HUES48 (cell line): ENCODE measurements around the gene ATP13A1.

Experiments used
- H3K27ac ChIP-seq: one replicate; pipeline ENCODE4 v1.7.0; 2013; ENCODE audit warnings: low read depth, low read length, inconsistent platforms
- H3K27me3 ChIP-seq: 2 replicates; pipeline ENCODE4 v1.6.1; 2013; ENCODE audit warnings: mild to moderate bottlenecking, low read length; ENCODE audit not compliant: control insufficient read depth, insufficient read depth
- H3K36me3 ChIP-seq: 2 replicates; pipeline ENCODE4 v1.6.1; 2013; ENCODE audit warnings: low read length; ENCODE audit not compliant: control insufficient read depth, insufficient read depth
- H3K4me1 ChIP-seq: 2 replicates; pipeline ENCODE4 v1.6.1; 2013; ENCODE audit warnings: mild to moderate bottlenecking, low read length; ENCODE audit not compliant: control insufficient read depth, insufficient read depth
- H3K4me3 ChIP-seq: 2 replicates; pipeline ENCODE4 v1.5.1; 2013; ENCODE audit warnings: mild to moderate bottlenecking, low read depth, low read length
- H3K9ac ChIP-seq: 2 replicates; pipeline ENCODE4 v1.6.1; 2013; ENCODE audit warnings: mild to moderate bottlenecking, low read depth, low read length, moderate library complexity
- H3K9me3 ChIP-seq: 2 replicates; pipeline ENCODE4 v1.6.1; 2013; ENCODE audit warnings: low read length; ENCODE audit not compliant: control insufficient read depth, insufficient read depth

ATP13A1 gene

GRCh38 chr19:19642506-19643157 lies 20.8 kb downstream of the ATP13A1 start:
- Histone ChIP-seq H3K9ac (peak overlapping the region; percentile 9; the same call in 1 of the 2 replicates), H3K4me1 (no peaks in the 10 kb centered on the region; the same call in 1 of the 2 replicates), H3K27ac (no peak overlapping the region), H3K9me3 (no peaks in the 10 kb centered on the region), H3K4me3 (peak overlapping the region; percentile 80), H3K27me3 (no peaks in the 10 kb centered on the region), H3K36me3 (peaks cover 34% of the 10 kb centered on the region)

- no peak overlapping the region; the same call in 1 of the 2 replicates for H3K4me3 ChIP-seq
- H3K4me1 ChIP-seq, result no peaks in the 10 kb centered on the region; the same call in 1 of the 2 replicates
- H3K27ac ChIP-seq, result no peak overlapping the region
- no peaks in the 10 kb centered on the region for H3K27me3 ChIP-seq
- H3K9ac ChIP-seq, result no peak overlapping the region
- H3K36me3 ChIP-seq, result peaks cover 24% of the 10 kb centered on the region
- H3K9me3 ChIP-seq, result no peaks in the 10 kb centered on the region
Measured at GRCh38 chr19:19637523-19638251, 25.8 kb downstream of the ATP13A1 start.

- H3K27me3 ChIP-seq, result no peaks in the 10 kb centered on the region
- H3K9ac ChIP-seq, result no peak overlapping the region
- no peaks in the 10 kb centered on the region for H3K9me3 ChIP-seq
- H3K36me3 ChIP-seq, result peaks cover 24% of the 10 kb centered on the region
- H3K4me3 ChIP-seq, result no peak overlapping the region; the same call in 1 of the 2 replicates
- no peak overlapping the region for H3K27ac ChIP-seq
- no peaks in the 10 kb centered on the region; the same call in 1 of the 2 replicates for H3K4me1 ChIP-seq
Measured at GRCh38 chr19:19637186-19637522, 26.3 kb downstream of the ATP13A1 start.

GRCh38 chr19:19636573-19637185 lies 26.8 kb downstream of the ATP13A1 start:
- Histone ChIP-seq H3K27ac (no peak overlapping the region), H3K27me3 (no peaks in the 10 kb centered on the region), H3K9me3 (no peaks in the 10 kb centered on the region), H3K36me3 (peaks cover 24% of the 10 kb centered on the region), H3K4me1 (no peaks in the 10 kb centered on the region; the same call in 1 of the 2 replicates), H3K9ac (no peak overlapping the region), H3K4me3 (no peak overlapping the region)

- H3K9me3 ChIP-seq, result no peaks in the 10 kb centered on the region
- no peak overlapping the region for H3K27ac ChIP-seq
- H3K9ac ChIP-seq, result no peak overlapping the region
- H3K4me1 ChIP-seq, result no peaks in the 10 kb centered on the region; the same call in 1 of the 2 replicates
- H3K27me3 ChIP-seq, result no peaks in the 10 kb centered on the region
- H3K4me3 ChIP-seq, result no peak overlapping the region
- H3K36me3 ChIP-seq, result peaks cover 24% of the 10 kb centered on the region
Measured at GRCh38 chr19:19635313-19635702, 28.2 kb downstream of the ATP13A1 start.

GRCh38 chr19:19634516-19635312 lies 28.8 kb downstream of the ATP13A1 start:
- Histone ChIP-seq H3K4me1 (no peaks in the 10 kb centered on the region; the same call in 1 of the 2 replicates), H3K27me3 (no peaks in the 10 kb centered on the region), H3K27ac (no peak overlapping the region), H3K9ac (no peak overlapping the region), H3K4me3 (no peak overlapping the region), H3K9me3 (no peaks in the 10 kb centered on the region), H3K36me3 (peaks cover 24% of the 10 kb centered on the region)

GRCh38 chr19:19633711-19634515 lies 29.6 kb downstream of the ATP13A1 start:
- no peak overlapping the region for H3K9ac ChIP-seq
- no peaks in the 10 kb centered on the region; the same call in 1 of the 2 replicates for H3K4me1 ChIP-seq
- no peaks in the 10 kb centered on the region for H3K27me3 ChIP-seq
- no peak overlapping the region for H3K4me3 ChIP-seq
- no peak overlapping the region for H3K27ac ChIP-seq
- H3K36me3 ChIP-seq, result peaks cover 24% of the 10 kb centered on the region
- H3K9me3 ChIP-seq, result no peaks in the 10 kb centered on the region

- Histone ChIP-seq H3K4me3 (no peak overlapping the region), H3K36me3 (peaks cover 24% of the 10 kb centered on the region), H3K9me3 (no peaks in the 10 kb centered on the region)
Measured at GRCh38 chr19:19632661-19633060, 30.8 kb downstream of the ATP13A1 start.

GRCh38 chr19:19631346-19631745 lies 32.1 kb downstream of the ATP13A1 start:
- Histone ChIP-seq H3K27ac (no peak overlapping the region), H3K4me1 (peaks cover 4% of the 10 kb centered on the region; the same call in 1 of the 2 replicates), H3K9ac (no peak overlapping the region), H3K36me3 (peaks cover 29% of the 10 kb centered on the region), H3K27me3 (no peaks in the 10 kb centered on the region), H3K9me3 (no peaks in the 10 kb centered on the region), H3K4me3 (no peak overlapping the region)

More at GRCh38 chr19:19632661-19633060, 30.8 kb downstream of the ATP13A1 start:
- Histone ChIP-seq H3K27me3 (no peaks in the 10 kb centered on the region), H3K4me1 (no peaks in the 10 kb centered on the region; the same call in 1 of the 2 replicates), H3K27ac (no peak overlapping the region), H3K9ac (no peak overlapping the region)

- H3K36me3 ChIP-seq, result peaks cover 30% of the 10 kb centered on the region
- no peak overlapping the region for H3K27ac ChIP-seq
- no peak overlapping the region for H3K9ac ChIP-seq
- no peaks in the 10 kb centered on the region for H3K27me3 ChIP-seq
- no peaks in the 10 kb centered on the region for H3K9me3 ChIP-seq
- peaks cover 4% of the 10 kb centered on the region; the same call in 1 of the 2 replicates for H3K4me1 ChIP-seq
- H3K4me3 ChIP-seq, result no peak overlapping the region
Measured at GRCh38 chr19:19630426-19630825, 33.0 kb downstream of the ATP13A1 start.
